ENCODE results near the gene PBX3. TPM values are rescaled to one million over a fixed set of nuclear protein-coding genes. Genes with fewer than 3 reads are reported as not detected.

Gene PBX3
- total RNA-seq, 1 donor from 2014 or later, result 82.3 TPM

DNA sequence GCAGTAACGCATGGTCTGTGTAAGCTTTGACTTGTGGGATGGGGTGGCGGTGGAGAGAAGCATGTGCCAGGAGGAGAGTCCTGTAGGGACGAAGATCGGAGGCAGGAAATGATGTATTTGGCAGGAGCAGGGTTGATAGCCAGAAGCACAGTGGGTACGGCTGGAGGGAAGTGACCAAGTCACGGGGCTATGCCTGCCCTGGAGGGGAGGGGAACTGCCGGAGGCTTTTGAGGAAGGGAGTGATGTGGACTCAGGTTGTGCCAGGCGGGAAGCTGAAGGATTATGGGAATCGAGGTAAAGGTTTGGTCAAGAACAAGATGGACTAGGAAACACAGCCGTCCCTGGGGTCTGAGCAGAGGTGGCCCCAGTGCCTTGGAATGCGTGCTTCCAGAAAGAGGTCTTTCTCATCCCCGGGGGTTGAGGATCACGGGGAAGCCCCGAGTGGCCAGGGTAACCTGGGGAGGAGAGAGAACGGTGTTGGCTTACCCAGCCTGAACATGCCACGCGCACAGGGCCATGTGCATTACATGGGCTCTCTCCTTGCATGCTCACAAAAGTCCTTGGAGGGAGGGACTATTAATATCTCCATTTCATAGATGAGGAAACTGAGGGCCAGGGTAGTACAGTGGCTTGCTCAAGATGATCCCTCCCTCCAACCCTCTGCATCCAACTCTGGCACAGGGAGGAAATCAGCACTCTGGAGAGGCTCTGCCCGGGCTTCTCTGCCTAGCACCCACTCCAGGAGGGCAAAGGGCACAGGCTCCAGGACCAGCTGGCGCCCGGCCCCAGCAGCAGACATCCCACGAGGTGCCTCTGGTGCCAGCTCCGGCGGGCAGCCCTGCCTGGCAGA, 253.8 kb downstream of the PBX3 start:
- Histone ChIP-seq H3K27me3 (no peaks in the 10 kb centered on the region), H3K4me1 (no peaks in the 10 kb centered on the region), H3K4me3 (no peak overlapping the region), H3K9me3 (no peaks in the 10 kb centered on the region), H3K27ac (no peak overlapping the region), H3K36me3 (no peaks in the 10 kb centered on the region)
- intact Hi-C loops (cut with DNase I), result no loop called here
- DNase-seq (ENCODE audit: extremely low spot score in 2 of 2), result no peak
- no peak for TF ChIP-seq POLR2A (IDR thresholded peaks at IDR 0.05)

DNA sequence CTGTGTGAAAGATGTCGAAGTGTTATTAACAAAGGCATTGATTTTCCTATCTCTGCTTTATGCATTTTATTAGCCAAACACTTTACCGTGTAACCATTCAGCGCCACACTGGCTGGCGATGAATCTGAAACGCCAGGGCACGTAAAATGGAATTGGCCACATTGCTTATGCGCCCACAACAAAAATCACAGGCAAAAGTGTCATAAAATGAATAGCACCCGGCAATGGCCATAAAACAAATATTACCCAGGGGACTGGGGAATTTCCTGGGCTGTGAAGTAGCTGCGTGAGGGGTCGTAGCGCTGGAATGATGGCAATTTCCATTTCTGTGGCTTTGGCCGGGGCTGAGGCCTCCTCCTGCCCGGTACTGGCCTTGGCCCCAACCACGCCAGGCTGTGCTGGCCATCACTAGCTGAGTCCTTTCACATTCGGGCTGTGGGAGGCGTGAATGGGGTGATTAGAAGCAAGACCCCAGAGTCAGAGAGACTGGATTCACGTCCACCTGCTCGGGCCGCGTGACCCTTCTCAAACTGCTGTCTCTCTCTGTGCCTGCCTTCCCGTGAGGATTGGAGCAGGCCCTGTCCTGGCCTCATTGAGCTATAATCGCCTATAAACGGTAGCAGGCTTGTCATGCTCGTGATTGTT, 254.5 kb downstream of the PBX3 start:
- TF ChIP-seq POLR2A (IDR thresholded peaks at IDR 0.05) (no peak), POLR2AphosphoS5 (IDR thresholded peaks at IDR 0.05; ENCODE audit: insufficient read depth in 1 of 2, low read depth in 1 of 2) (no peak)
- TF ChIP-seq, protein P1, sequence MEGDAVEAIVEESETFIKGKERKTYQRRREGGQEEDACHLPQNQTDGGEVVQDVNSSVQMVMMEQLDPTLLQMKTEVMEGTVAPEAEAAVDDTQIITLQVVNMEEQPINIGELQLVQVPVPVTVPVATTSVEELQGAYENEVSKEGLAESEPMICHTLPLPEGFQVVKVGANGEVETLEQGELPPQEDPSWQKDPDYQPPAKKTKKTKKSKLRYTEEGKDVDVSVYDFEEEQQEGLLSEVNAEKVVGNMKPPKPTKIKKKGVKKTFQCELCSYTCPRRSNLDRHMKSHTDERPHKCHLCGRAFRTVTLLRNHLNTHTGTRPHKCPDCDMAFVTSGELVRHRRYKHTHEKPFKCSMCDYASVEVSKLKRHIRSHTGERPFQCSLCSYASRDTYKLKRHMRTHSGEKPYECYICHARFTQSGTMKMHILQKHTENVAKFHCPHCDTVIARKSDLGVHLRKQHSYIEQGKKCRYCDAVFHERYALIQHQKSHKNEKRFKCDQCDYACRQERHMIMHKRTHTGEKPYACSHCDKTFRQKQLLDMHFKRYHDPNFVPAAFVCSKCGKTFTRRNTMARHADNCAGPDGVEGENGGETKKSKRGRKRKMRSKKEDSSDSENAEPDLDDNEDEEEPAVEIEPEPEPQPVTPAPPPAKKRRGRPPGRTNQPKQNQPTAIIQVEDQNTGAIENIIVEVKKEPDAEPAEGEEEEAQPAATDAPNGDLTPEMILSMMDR (IDR thresholded peaks at IDR 0.05), result no peak
- intact Hi-C loops (cut with DNase I), result no loop called here
- H3K27ac ChIP-seq, result no peak overlapping the region
- no peak overlapping the region for H3K4me3 ChIP-seq
- H3K27me3 ChIP-seq, result no peaks in the 10 kb centered on the region
- H3K4me1 ChIP-seq, result no peaks in the 10 kb centered on the region
- H3K9me3 ChIP-seq, result no peaks in the 10 kb centered on the region
- H3K36me3 ChIP-seq, result no peaks in the 10 kb centered on the region
- DNase-seq (ENCODE audit: extremely low spot score in 2 of 2), result no peak

DNA sequence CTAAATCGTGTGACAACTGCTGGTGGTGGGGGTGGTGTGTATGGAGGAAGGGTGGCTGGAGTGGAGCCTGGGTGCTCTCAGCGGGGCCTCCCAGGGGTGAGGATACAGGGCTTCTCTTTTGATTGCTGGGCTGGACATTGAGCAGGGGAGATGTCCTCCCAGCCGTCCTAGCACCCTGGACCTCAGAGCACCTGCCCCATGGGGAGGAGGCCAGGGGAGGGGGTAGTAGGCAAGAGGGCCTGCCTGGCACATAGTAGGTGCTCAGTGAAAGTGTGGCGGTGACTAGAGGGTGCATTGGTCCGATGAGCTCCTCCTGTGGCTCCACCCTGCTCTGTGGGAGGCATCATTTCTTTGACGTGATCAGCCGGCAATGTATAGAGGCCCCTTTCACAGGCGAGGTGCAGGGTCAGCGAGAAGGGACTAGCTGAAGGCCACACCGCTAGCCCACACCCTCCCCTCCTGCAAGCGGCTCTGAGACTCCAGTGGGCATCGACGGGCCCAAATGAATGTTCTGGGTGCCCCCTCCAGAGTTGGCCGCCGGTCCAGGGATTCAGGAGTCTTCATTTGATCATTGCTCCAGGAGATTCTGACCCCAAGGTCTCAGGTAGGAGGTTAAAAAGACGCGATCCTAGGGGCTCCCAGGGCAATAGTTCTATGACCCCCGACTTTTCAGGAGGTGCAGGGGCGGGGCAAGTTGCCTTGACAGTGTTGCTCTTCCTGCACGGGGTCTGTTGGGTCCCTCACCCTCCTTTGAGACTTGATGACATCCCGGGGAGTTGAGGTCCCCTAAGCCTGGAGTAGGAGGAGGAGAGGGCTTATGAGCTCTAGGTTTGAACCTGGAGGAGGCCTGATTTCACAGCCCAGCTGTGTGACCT, 255.5 kb downstream of the PBX3 start:
- intact Hi-C loops (cut with DNase I), result no loop called here
- Histone ChIP-seq H3K27ac (no peak overlapping the region), H3K4me1 (no peaks in the 10 kb centered on the region), H3K9me3 (no peaks in the 10 kb centered on the region), H3K27me3 (no peaks in the 10 kb centered on the region), H3K4me3 (no peak overlapping the region), H3K36me3 (no peaks in the 10 kb centered on the region)
- TF ChIP-seq POLR2A (IDR thresholded peaks at IDR 0.05) (no peak), POLR2AphosphoS5 (IDR thresholded peaks at IDR 0.05; ENCODE audit: insufficient read depth in 1 of 2, low read depth in 1 of 2) (no peak)
- TF ChIP-seq, protein P1 (IDR thresholded peaks at IDR 0.05), result no peak
- no peak for DNase-seq (ENCODE audit: extremely low spot score in 2 of 2)

DNA sequence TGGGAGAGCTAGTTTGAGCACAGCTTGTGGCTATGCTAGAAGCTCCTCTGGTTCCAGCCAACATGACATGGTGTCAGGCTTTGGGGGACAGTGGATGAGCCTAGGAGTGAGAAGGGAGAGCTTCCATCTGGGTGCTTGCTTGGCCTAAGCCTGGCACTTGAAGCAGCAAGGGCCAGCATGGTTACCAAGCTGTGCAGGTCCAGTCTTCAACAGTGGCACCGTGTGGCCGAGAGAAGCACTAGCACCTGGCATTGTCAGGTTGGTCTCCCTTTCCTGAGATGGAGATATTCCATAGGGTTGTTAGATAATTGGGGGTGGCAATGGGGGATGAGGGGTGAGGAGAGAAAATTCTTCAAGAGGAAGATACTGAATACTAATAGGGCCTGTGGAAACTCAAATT, 261.9 kb downstream of the PBX3 start:
- no peaks in the 10 kb centered on the region for H3K36me3 ChIP-seq
- no peak for DNase-seq (ENCODE audit: extremely low spot score in 2 of 2)
- no peaks in the 10 kb centered on the region for H3K9me3 ChIP-seq
- H3K27me3 ChIP-seq, result no peaks in the 10 kb centered on the region
- H3K27ac ChIP-seq, result no peak overlapping the region
- H3K4me1 ChIP-seq, result no peaks in the 10 kb centered on the region
- intact Hi-C loops (cut with DNase I), result no loop called here
- no peak overlapping the region for H3K4me3 ChIP-seq
- TF ChIP-seq, protein P1 (IDR thresholded peaks at IDR 0.05), result no peak
- no peak for TF ChIP-seq POLR2AphosphoS5 (IDR thresholded peaks at IDR 0.05; ENCODE audit: insufficient read depth in 1 of 2, low read depth in 1 of 2)
- TF ChIP-seq POLR2A (IDR thresholded peaks at IDR 0.05), result no peak

DNA sequence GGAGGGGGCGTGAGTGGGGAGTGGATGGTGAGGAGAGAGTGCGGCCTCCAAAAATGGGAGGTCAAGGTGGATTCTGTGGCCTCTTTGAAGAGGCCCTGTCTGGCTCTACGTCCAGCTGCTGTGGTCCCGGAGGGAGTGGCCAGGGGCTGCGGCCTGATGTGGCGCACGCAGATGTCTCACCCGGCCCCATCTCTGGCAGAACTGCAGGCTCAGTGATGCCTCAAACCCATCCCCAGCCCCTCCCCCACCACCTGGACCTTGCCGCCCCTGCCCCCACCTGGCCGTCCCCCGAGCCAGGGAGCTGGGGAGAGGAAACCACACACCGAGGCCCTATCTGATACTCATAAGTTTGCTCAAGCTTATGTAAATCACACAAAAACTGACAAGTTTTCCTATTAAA, 267.6 kb downstream of the PBX3 start:
- H3K9me3 ChIP-seq, result no peaks in the 10 kb centered on the region
- H3K27me3 ChIP-seq, result no peaks in the 10 kb centered on the region
- no peaks in the 10 kb centered on the region for H3K36me3 ChIP-seq
- no peak for DNase-seq (ENCODE audit: extremely low spot score in 2 of 2)
- H3K27ac ChIP-seq, result no peak overlapping the region
- no peak for TF ChIP-seq POLR2AphosphoS5 (IDR thresholded peaks at IDR 0.05; ENCODE audit: insufficient read depth in 1 of 2, low read depth in 1 of 2)
- TF ChIP-seq, protein P1 (IDR thresholded peaks at IDR 0.05), result no peak
- TF ChIP-seq POLR2A (IDR thresholded peaks at IDR 0.05), result no peak
- intact Hi-C loops (cut with DNase I), result no loop called here
- H3K4me1 ChIP-seq, result no peaks in the 10 kb centered on the region
- no peak overlapping the region for H3K4me3 ChIP-seq
